Mesodermal cell (in vitro differentiated cells): ENCODE measurements around the gene LDLRAP1.
"Not testable (repeated sequence)": the region's sequence is repeated elsewhere in the genome, so short reads cannot be mapped to it uniquely, and the experiment has no call there.

Source experiments
- H3K27ac ChIP-seq: 2 replicates; pipeline ENCODE4 v1.7.0; 2013; ENCODE audit warnings: mild to moderate bottlenecking, low read depth, low read length, moderate library complexity; ENCODE audit not compliant: severe bottlenecking
- H3K36me3 ChIP-seq: 2 replicates; pipeline ENCODE4 v1.7.1; 2013; ENCODE audit warnings: mild to moderate bottlenecking, low read length, moderate library complexity; ENCODE audit not compliant: control insufficient read depth, insufficient read depth
- H3K4me1 ChIP-seq: one replicate; pipeline ENCODE4 v1.7.1; 2013; ENCODE audit warnings: mild to moderate bottlenecking, low read length; ENCODE audit not compliant: insufficient read depth, control insufficient read depth, poor library complexity, severe bottlenecking
- H3K4me3 ChIP-seq: 2 replicates; pipeline ENCODE4 v1.7.0; 2013; ENCODE audit warnings: low read length, control low read depth, mild to moderate bottlenecking; ENCODE audit not compliant: insufficient read depth, poor library complexity, severe bottlenecking; ENCODE audit errors: extremely low read depth
- H3K9me3 ChIP-seq: 2 replicates; pipeline ENCODE4 v1.7.1; 2013; ENCODE audit warnings: mild to moderate bottlenecking, low read length, moderate library complexity; ENCODE audit not compliant: control insufficient read depth
- WGBS, 2 experiments: methylation state at CpG; one replicate each; pipeline ENCODE4 v1.1.5; 2013; ENCODE audit warnings: missing lambda C conversion rate in 2 of 2; ENCODE audit not compliant: insufficient coverage in 2 of 2; 5-methylcytosine and 5-hydroxymethylcytosine counted together

LDLRAP1 gene

GRCh38 chr1:25594971-25595370, 51.6 kb downstream of the LDLRAP1 start:
- Histone ChIP-seq H3K4me3 (no peak overlapping the region), H3K36me3 (no peaks in the 10 kb centered on the region), H3K9me3 (no peaks in the 10 kb centered on the region), H3K4me1 (no peaks in the 10 kb centered on the region), H3K27ac (no peak overlapping the region)
- 47 to 63% methylated on average over 2 of the region's 2 CpGs for WGBS, 2 experiments

GRCh38 chr1:25596641-25597040, 53.2 kb downstream of the LDLRAP1 start:
- not testable (repeated sequence) for H3K27ac ChIP-seq, H3K9me3 ChIP-seq, H3K36me3 ChIP-seq, H3K4me3 ChIP-seq, H3K4me1 ChIP-seq
- WGBS, 2 experiments: 76 to 92% methylated on average over 2 to 5 of the region's 5 CpGs

GRCh38 chr1:25598879-25599278, 55.5 kb downstream of the LDLRAP1 start:
- Histone ChIP-seq H3K9me3 (no peaks in the 10 kb centered on the region), H3K27ac (no peak overlapping the region), H3K4me1 (no peaks in the 10 kb centered on the region), H3K4me3 (no peak overlapping the region), H3K36me3 (no peaks in the 10 kb centered on the region)
- WGBS, 2 experiments: no CpG with 5 or more reads among the region's 1 CpG

- WGBS, 2 experiments: 100% methylated on average over 2 of the region's 7 CpGs
- Histone ChIP-seq H3K36me3 (no peaks in the 10 kb centered on the region), H3K9me3 (no peaks in the 10 kb centered on the region), H3K4me3 (no peak overlapping the region), H3K4me1 (no peaks in the 10 kb centered on the region), H3K27ac (no peak overlapping the region)
Observed at GRCh38 chr1:25599969-25600610, 56.7 kb downstream of the LDLRAP1 start.

GRCh38 chr1:25600971-25601699, 57.7 kb downstream of the LDLRAP1 start:
- H3K9me3 ChIP-seq, H3K27ac ChIP-seq, H3K36me3 ChIP-seq, H3K4me3 ChIP-seq, H3K4me1 ChIP-seq: not testable (repeated sequence)
- 92 to 94% methylated on average over 4 of the region's 5 CpGs for WGBS, 2 experiments

GRCh38 chr1:25603779-25604538, 60.6 kb downstream of the LDLRAP1 start:
- WGBS, 2 experiments: 100% methylated on average over 3 to 7 of the region's 55 CpGs
- H3K27ac ChIP-seq, H3K4me1 ChIP-seq, H3K4me3 ChIP-seq, H3K9me3 ChIP-seq, H3K36me3 ChIP-seq: not testable (repeated sequence)

GRCh38 chr1:25607123-25607522, 63.7 kb downstream of the LDLRAP1 start:
- no peak overlapping the region for H3K27ac ChIP-seq
- 93% methylated on average over 4 of the region's 5 CpGs for WGBS, 2 experiments

GRCh38 chr1:25608488-25609178, 65.2 kb downstream of the LDLRAP1 start:
- no peaks in the 10 kb centered on the region for H3K9me3 ChIP-seq
- no peaks in the 10 kb centered on the region for H3K36me3 ChIP-seq
- H3K27ac ChIP-seq: no peak overlapping the region
- WGBS, 2 experiments: 20 to 23% methylated on average over 9 to 10 of the region's 15 CpGs
- H3K4me1 ChIP-seq: no peaks in the 10 kb centered on the region
- H3K4me3 ChIP-seq: no peak overlapping the region

More at GRCh38 chr1:25607123-25607522, 63.7 kb downstream of the LDLRAP1 start:
- no peaks in the 10 kb centered on the region for H3K9me3 ChIP-seq
- no peaks in the 10 kb centered on the region for H3K4me1 ChIP-seq
- H3K4me3 ChIP-seq: no peak overlapping the region
- H3K36me3 ChIP-seq: no peaks in the 10 kb centered on the region

- Histone ChIP-seq H3K27ac (no peak overlapping the region), H3K36me3 (no peaks in the 10 kb centered on the region), H3K9me3 (no peaks in the 10 kb centered on the region), H3K4me3 (no peak overlapping the region), H3K4me1 (no peaks in the 10 kb centered on the region)
- WGBS, 2 experiments: 52 to 63% methylated on average over 5 to 6 of the region's 6 CpGs
Observed at GRCh38 chr1:25609921-25610320, 66.5 kb downstream of the LDLRAP1 start.

GRCh38 chr1:25610822-25611630, 67.6 kb downstream of the LDLRAP1 start:
- peaks cover 4% of the 10 kb centered on the region for H3K4me1 ChIP-seq
- no peak overlapping the region for H3K4me3 ChIP-seq
- H3K9me3 ChIP-seq: no peaks in the 10 kb centered on the region
- 73 to 78% methylated on average over 4 to 7 of the region's 8 CpGs for WGBS, 2 experiments
- H3K36me3 ChIP-seq: no peaks in the 10 kb centered on the region
- H3K27ac ChIP-seq: no peak overlapping the region
